ENCODE results near the gene RDX. TPM values are rescaled to one million over a fixed set of nuclear protein-coding genes. Genes with fewer than 3 reads are reported as not detected.

The RDX gene
- total and polyA plus RNA-seq, 2 donors (not counting 1 experiment from before 2014, with no cell fraction given) = 4.4 to 34.8 TPM

DNA sequence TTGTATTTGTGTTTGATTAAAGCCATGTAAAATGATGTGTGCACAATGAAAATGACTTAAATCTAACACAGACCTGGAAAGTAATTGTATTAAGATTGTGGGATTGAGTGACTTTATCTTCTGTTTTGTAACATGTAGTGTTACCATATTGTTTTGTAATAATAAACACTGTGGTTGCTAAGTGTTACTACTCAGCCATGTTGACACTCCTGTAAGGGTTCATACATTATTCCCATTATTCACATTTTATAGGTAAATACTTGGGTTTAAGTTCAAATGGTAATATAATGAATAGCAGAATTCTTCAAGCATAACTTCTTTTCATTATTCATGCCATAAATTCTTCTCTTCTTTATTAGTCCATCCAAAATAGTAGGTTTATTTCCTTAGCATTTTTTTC lies 134.2 kb downstream of the RDX start:
- Histone ChIP-seq H3K4me1 (ENCODE audit: control insufficient read depth in 2 of 2, insufficient read depth in 2 of 2, low read length in 2 of 2) (no peaks in the 10 kb centered on the region), H3K9me3 (ENCODE audit: control extremely low read depth in 1 of 3, control insufficient read depth in 2 of 3, insufficient read depth in 1 of 3, low read length in 2 of 3) (no peaks in the 10 kb centered on the region), H3K36me3 (replicated peaks in 1 of 2; ENCODE audit: control extremely low read depth in 1 of 2, control insufficient read depth in 1 of 2, extremely low read depth in 1 of 2, insufficient read depth in 2 of 2, low read length in 1 of 2) (no peaks in the 10 kb centered on the region), H3K79me2 (ENCODE audit: control insufficient read depth, insufficient read depth, low read length) (no peaks in the 10 kb centered on the region), H3K27ac (ENCODE audit: low read length in 2 of 2) (no peak overlapping the region), H4K20me1 (ENCODE audit: control insufficient read depth, insufficient read depth, low read length, poor library complexity, severe bottlenecking) (no peaks in the 10 kb centered on the region), H3K4me2 (replicated peaks; ENCODE audit: low read depth, low read length, poor library complexity, severe bottlenecking) (no peak overlapping the region), H2AFZ (ENCODE audit: insufficient read depth, low read depth, low read length, poor library complexity, severe bottlenecking) (no peak overlapping the region), H3K4me3 (ENCODE audit: control extremely low read depth in 1 of 5, extremely low read depth in 1 of 5, insufficient read depth in 1 of 5, low read depth in 2 of 5, low read length in 4 of 5) (no peak overlapping the region), H3K27me3 (replicated peaks in 1 of 4; ENCODE audit: control extremely low read depth in 1 of 4, control insufficient read depth in 3 of 4, insufficient read depth in 4 of 4, low read length in 3 of 4) (no peaks in the 10 kb centered on the region), H3K9ac (ENCODE audit: low read length) (no peak overlapping the region)
- ChIA-PET POLR2A (no interaction called here), CTCF (no interaction called here)
- H3K27ac Mint-ChIP-seq = no peak overlapping the region
- ATAC-seq (ENCODE audit: low read depth) (no peak), DNase-seq (no peak)
- no peaks in the 10 kb centered on the region for H3K4me1 Mint-ChIP-seq
- H3K9me3 Mint-ChIP-seq (ENCODE audit: insufficient read depth) = no peaks in the 10 kb centered on the region
- intact Hi-C loops (cut with micrococcal nuclease) = no loop called here
- H3K4me3 Mint-ChIP-seq = no peak overlapping the region
- TF ChIP-seq CTCF (IDR thresholded peaks at IDR 0.05) (no peak), EZH2 (IDR thresholded peaks at IDR 0.05; ENCODE audit: borderline replicate concordance, insufficient read depth, low read depth, low read length, poor library complexity, severe bottlenecking) (no peak)
- H3K27me3 Mint-ChIP-seq = peaks cover 5% of the 10 kb centered on the region

- H3K9me3 ChIP-seq (ENCODE audit: control extremely low read depth in 1 of 3, control insufficient read depth in 2 of 3, insufficient read depth in 1 of 3, low read length in 2 of 3) = no peaks in the 10 kb centered on the region
- H3K27ac Mint-ChIP-seq = no peak overlapping the region
- no peaks in the 10 kb centered on the region for H3K4me1 ChIP-seq (ENCODE audit: control insufficient read depth in 2 of 2, insufficient read depth in 2 of 2, low read length in 2 of 2)
- DNase-seq (no peak), ATAC-seq (ENCODE audit: low read depth) (no peak)
- ChIA-PET CTCF (no interaction called here), POLR2A (no interaction called here)
- no peak overlapping the region for H3K27ac ChIP-seq (ENCODE audit: low read length in 2 of 2)
- no peak for TF ChIP-seq CTCF (IDR thresholded peaks at IDR 0.05)
- no peak for TF ChIP-seq EZH2 (IDR thresholded peaks at IDR 0.05; ENCODE audit: borderline replicate concordance, insufficient read depth, low read depth, low read length, poor library complexity, severe bottlenecking)
- H3K27me3 ChIP-seq (replicated peaks in 1 of 4; ENCODE audit: control extremely low read depth in 1 of 4, control insufficient read depth in 3 of 4, insufficient read depth in 4 of 4, low read length in 3 of 4) = no peaks in the 10 kb centered on the region
- no peaks in the 10 kb centered on the region for H3K9me3 Mint-ChIP-seq (ENCODE audit: insufficient read depth)
- no peak overlapping the region for H3K4me3 ChIP-seq (ENCODE audit: control extremely low read depth in 1 of 5, extremely low read depth in 1 of 5, insufficient read depth in 1 of 5, low read depth in 2 of 5, low read length in 4 of 5)
- no peak overlapping the region for H3K4me2 ChIP-seq (replicated peaks; ENCODE audit: low read depth, low read length, poor library complexity, severe bottlenecking)
- H3K4me1 Mint-ChIP-seq = no peaks in the 10 kb centered on the region
- intact Hi-C loops (cut with micrococcal nuclease) = no loop called here
- H4K20me1 ChIP-seq (ENCODE audit: control insufficient read depth, insufficient read depth, low read length, poor library complexity, severe bottlenecking) = no peaks in the 10 kb centered on the region
- H2AFZ ChIP-seq (ENCODE audit: insufficient read depth, low read depth, low read length, poor library complexity, severe bottlenecking) = no peak overlapping the region
- H3K79me2 ChIP-seq (ENCODE audit: control insufficient read depth, insufficient read depth, low read length) = no peaks in the 10 kb centered on the region
- peaks cover 5% of the 10 kb centered on the region for H3K27me3 Mint-ChIP-seq
- H3K4me3 Mint-ChIP-seq = no peak overlapping the region
- no peak overlapping the region for H3K9ac ChIP-seq (ENCODE audit: low read length)
- WGBS (ENCODE audit: insufficient coverage) = 97% methylated on average over 6 of the region's 9 CpGs
- no peaks in the 10 kb centered on the region for H3K36me3 ChIP-seq (replicated peaks in 1 of 2; ENCODE audit: control extremely low read depth in 1 of 2, control insufficient read depth in 1 of 2, extremely low read depth in 1 of 2, insufficient read depth in 2 of 2, low read length in 1 of 2)
Measured at GRCh38 chr11:110161061-110161460, 135.4 kb downstream of the RDX start.
